Neural cell (in vitro differentiated cells): ENCODE results near the gene FMN2. TPM values are rescaled to one million over a fixed set of nuclear protein-coding genes. Genes with fewer than 3 reads are reported as not detected.

Experiments
- H2AFZ ChIP-seq: fragments of 200-600, 300-800 bp; sonication (generic), shearing (Covaris generic); 2 replicates; pipeline ENCODE4 v1.6.0; 2014; ENCODE audit warnings: low read depth, mild to moderate bottlenecking, antibody characterized with exemption, low read length, moderate library complexity
- H3F3A ChIP-seq: fragments of 200-600 bp; shearing (Covaris generic); 2 replicates; pipeline ENCODE4 v1.6.1; 2016; ENCODE audit warnings: mild to moderate bottlenecking, moderate library complexity, mixed read lengths, antibody characterized with exemption, low read length; ENCODE audit not compliant: insufficient read depth, poor library complexity, severe bottlenecking
- H3K27ac ChIP-seq: fragments of 200-600, 300-800 bp; sonication (generic), shearing (Covaris generic); 2 replicates; pipeline ENCODE4 v1.5.1; 2014; ENCODE audit warnings: mild to moderate bottlenecking, low read length, moderate library complexity
- H3K27me3 ChIP-seq: fragments of 300-800, 200-600 bp; sonication (generic), shearing (Covaris generic); 2 replicates; pipeline ENCODE4 v1.6.0; 2014; ENCODE audit warnings: mild to moderate bottlenecking, low read depth, low read length, moderate library complexity; ENCODE audit not compliant: insufficient read depth
- H3K36me3 ChIP-seq: fragments of 300-800, 200-600 bp; sonication (generic), shearing (Covaris generic); 2 replicates; pipeline ENCODE4 v1.5.1; 2014; ENCODE audit warnings: mild to moderate bottlenecking, antibody characterized with exemption, low read length, moderate library complexity; ENCODE audit not compliant: insufficient read depth
- H3K4me2 ChIP-seq: fragments of 300-800, 200-600 bp; sonication (generic), shearing (Covaris generic); 2 replicates; pipeline ENCODE4 v1.6.0; 2014; ENCODE audit warnings: mild to moderate bottlenecking, low read length
- H3K4me3 ChIP-seq: fragments of 300-800, 200-600 bp; sonication (generic), shearing (Covaris generic); 2 replicates; pipeline ENCODE4 v1.5.1; 2014; ENCODE audit warnings: mild to moderate bottlenecking, low read length, moderate library complexity
- H3K79me2 ChIP-seq: fragments of 200-600 bp; shearing (Covaris generic); replicated peaks from 2 replicates; pipeline ENCODE4 v1.6.0; 2014; ENCODE audit warnings: mild to moderate bottlenecking, low read length, moderate library complexity; ENCODE audit not compliant: insufficient read depth
- H3K9ac ChIP-seq: fragments of 300-800, 200-600 bp; sonication (generic), shearing (Covaris generic); 2 replicates; pipeline ENCODE4 v1.6.1; 2016; ENCODE audit warnings: mild to moderate bottlenecking, low read length, mixed read lengths
- H3K9me2 ChIP-seq: fragments of 200-600 bp; shearing (Covaris generic); 2 replicates; pipeline ENCODE4 v1.6.1; 2016; ENCODE audit warnings: mild to moderate bottlenecking, low read length, mixed read lengths; ENCODE audit not compliant: insufficient read depth
- H3K9me3 ChIP-seq: fragments of 200-600, 300-800 bp; sonication (generic), shearing (Covaris generic); 2 replicates; pipeline ENCODE4 v1.6.1; 2016; ENCODE audit warnings: mild to moderate bottlenecking, mixed run types, low read length, moderate library complexity, mixed read lengths
- H4K20me1 ChIP-seq: fragments of 200-600 bp; shearing (Covaris generic); 2 replicates; pipeline ENCODE4 v1.6.1; 2016; ENCODE audit warnings: mild to moderate bottlenecking, mixed run types; ENCODE audit not compliant: insufficient read depth
- CTCF ChIP-seq: fragments of 450-650 bp; IDR thresholded peaks from 2 replicates; pipeline ENCODE4 v1.5.1; 2014; ENCODE audit warnings: antibody characterized with exemption, mild to moderate bottlenecking, moderate library complexity; ENCODE audit not compliant: poor library complexity, severe bottlenecking
- EP300 ChIP-seq: fragments of 450-650 bp; conservative IDR thresholded peaks from 2 replicates; pipeline ENCODE4 v1.6.1; 2014; ENCODE audit warnings: antibody characterized with exemption, mild to moderate bottlenecking, moderate library complexity; ENCODE audit not compliant: poor library complexity, severe bottlenecking
- EZH2 ChIP-seq: fragments of 200-600, 300-800 bp; shearing (Covaris generic), sonication (generic); IDR thresholded peaks from 2 replicates; pipeline ENCODE4 v1.6.1; 2014; ENCODE audit warnings: antibody characterized with exemption, low read length, borderline replicate concordance, mild to moderate bottlenecking; ENCODE audit not compliant: insufficient read depth, poor library complexity, severe bottlenecking
- MXI1 ChIP-seq: fragments of 450-650 bp; conservative IDR thresholded peaks from 2 replicates; pipeline ENCODE4 v1.6.1; 2014; ENCODE audit warnings: antibody characterized with exemption, mild to moderate bottlenecking; ENCODE audit not compliant: poor library complexity, severe bottlenecking
- POLR2AphosphoS5 ChIP-seq: IDR thresholded peaks from 2 replicates; pipeline ENCODE4 v1.6.1; 2012
- RAD21 ChIP-seq: fragments of 450-650 bp; conservative IDR thresholded peaks from 2 replicates; pipeline ENCODE4 v1.6.1; 2014; ENCODE audit warnings: antibody characterized with exemption, mild to moderate bottlenecking, moderate library complexity
- SMC3 ChIP-seq: fragments of 450-650 bp; conservative IDR thresholded peaks from 2 replicates; pipeline ENCODE4 v1.6.1; 2014; ENCODE audit warnings: antibody characterized with exemption, mild to moderate bottlenecking, moderate library complexity; ENCODE audit not compliant: poor library complexity
- TAF1 ChIP-seq: IDR thresholded peaks from 2 replicates; pipeline ENCODE4 v1.6.1; 2012; ENCODE audit warnings: low read depth
- polyA plus RNA-seq: library from polyadenylated mRNA; depleted of rRNA; stranded (reverse); fragments of >200 nt; gene quantifications from 2 replicates; pipeline ENCODE4 v1.2.3, GENCODE V29; 2014
- TF ChIP-seq, protein P1 (sequence below): IDR thresholded peaks from 2 replicates; pipeline ENCODE4 v1.6.1; 2012; ENCODE audit warnings: borderline replicate concordance

The FMN2 gene
- polyA plus RNA-seq, 1 donor from 2014 or later: 23.9 TPM

DNA sequence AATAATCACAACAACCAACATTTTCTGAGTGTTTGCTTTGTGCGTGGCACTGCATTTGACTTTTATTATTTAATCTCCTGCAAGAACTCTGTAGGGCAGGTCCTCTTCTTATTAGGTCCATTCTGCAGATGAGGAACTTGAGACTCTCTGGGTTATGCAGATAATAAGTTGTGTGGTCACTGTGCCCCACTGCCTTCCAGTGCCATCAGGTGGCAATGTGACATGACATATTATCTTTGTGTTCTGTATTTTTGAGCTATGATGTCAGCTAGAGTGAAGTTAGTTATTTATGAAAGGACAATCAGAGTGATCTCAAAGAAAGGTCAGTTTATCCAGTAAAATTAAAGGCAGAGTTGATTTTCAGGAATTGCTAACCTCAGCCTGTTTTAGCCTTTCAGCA, 196.0 kb downstream of the FMN2 start:
- Histone ChIP-seq H3K4me3 (no peak overlapping the region), H3K9me2 (no peaks in the 10 kb centered on the region), H3K27ac (no peak overlapping the region), H3K9me3 (no peaks in the 10 kb centered on the region), H3F3A (no peaks in the 10 kb centered on the region), H3K9ac (no peak overlapping the region), H3K79me2 (no peaks in the 10 kb centered on the region), H3K4me2 (no peak overlapping the region), H4K20me1 (no peaks in the 10 kb centered on the region), H2AFZ (no peak overlapping the region), H3K27me3 (no peaks in the 10 kb centered on the region), H3K36me3 (no peaks in the 10 kb centered on the region)
- no peak for TF ChIP-seq MXI1
- TF ChIP-seq POLR2AphosphoS5: no peak
- no peak for TF ChIP-seq EP300

GRCh38 chr1:240293706-240294105, 202.0 kb downstream of the FMN2 start:
- no peaks in the 10 kb centered on the region for H3K36me3 ChIP-seq
- no peaks in the 10 kb centered on the region for H3K27me3 ChIP-seq
- no peak overlapping the region for H3K4me2 ChIP-seq
- no peaks in the 10 kb centered on the region for H4K20me1 ChIP-seq
- TF ChIP-seq CTCF (no peak), EP300 (no peak), EZH2 (no peak), RAD21 (no peak), POLR2AphosphoS5 (no peak), TAF1 (no peak), SMC3 (no peak), MXI1 (no peak)
- TF ChIP-seq, protein P1, sequence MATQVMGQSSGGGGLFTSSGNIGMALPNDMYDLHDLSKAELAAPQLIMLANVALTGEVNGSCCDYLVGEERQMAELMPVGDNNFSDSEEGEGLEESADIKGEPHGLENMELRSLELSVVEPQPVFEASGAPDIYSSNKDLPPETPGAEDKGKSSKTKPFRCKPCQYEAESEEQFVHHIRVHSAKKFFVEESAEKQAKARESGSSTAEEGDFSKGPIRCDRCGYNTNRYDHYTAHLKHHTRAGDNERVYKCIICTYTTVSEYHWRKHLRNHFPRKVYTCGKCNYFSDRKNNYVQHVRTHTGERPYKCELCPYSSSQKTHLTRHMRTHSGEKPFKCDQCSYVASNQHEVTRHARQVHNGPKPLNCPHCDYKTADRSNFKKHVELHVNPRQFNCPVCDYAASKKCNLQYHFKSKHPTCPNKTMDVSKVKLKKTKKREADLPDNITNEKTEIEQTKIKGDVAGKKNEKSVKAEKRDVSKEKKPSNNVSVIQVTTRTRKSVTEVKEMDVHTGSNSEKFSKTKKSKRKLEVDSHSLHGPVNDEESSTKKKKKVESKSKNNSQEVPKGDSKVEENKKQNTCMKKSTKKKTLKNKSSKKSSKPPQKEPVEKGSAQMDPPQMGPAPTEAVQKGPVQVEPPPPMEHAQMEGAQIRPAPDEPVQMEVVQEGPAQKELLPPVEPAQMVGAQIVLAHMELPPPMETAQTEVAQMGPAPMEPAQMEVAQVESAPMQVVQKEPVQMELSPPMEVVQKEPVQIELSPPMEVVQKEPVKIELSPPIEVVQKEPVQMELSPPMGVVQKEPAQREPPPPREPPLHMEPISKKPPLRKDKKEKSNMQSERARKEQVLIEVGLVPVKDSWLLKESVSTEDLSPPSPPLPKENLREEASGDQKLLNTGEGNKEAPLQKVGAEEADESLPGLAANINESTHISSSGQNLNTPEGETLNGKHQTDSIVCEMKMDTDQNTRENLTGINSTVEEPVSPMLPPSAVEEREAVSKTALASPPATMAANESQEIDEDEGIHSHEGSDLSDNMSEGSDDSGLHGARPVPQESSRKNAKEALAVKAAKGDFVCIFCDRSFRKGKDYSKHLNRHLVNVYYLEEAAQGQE: no peak
- no peak overlapping the region for H3K27ac ChIP-seq
- H2AFZ ChIP-seq: no peak overlapping the region
- no peaks in the 10 kb centered on the region for H3F3A ChIP-seq
- H3K4me3 ChIP-seq: no peak overlapping the region
- H3K9me3 ChIP-seq: no peaks in the 10 kb centered on the region
- H3K79me2 ChIP-seq: no peaks in the 10 kb centered on the region
- H3K9ac ChIP-seq: no peak overlapping the region
- H3K9me2 ChIP-seq: no peaks in the 10 kb centered on the region

GRCh38 chr1:240294566-240294965, 202.9 kb downstream of the FMN2 start:
- Histone ChIP-seq H2AFZ (no peak overlapping the region), H3F3A (no peaks in the 10 kb centered on the region), H3K9me3 (no peaks in the 10 kb centered on the region), H3K79me2 (no peaks in the 10 kb centered on the region), H4K20me1 (no peaks in the 10 kb centered on the region), H3K9ac (no peak overlapping the region), H3K9me2 (no peaks in the 10 kb centered on the region), H3K36me3 (peaks cover 3% of the 10 kb centered on the region), H3K4me2 (no peak overlapping the region), H3K4me3 (no peak overlapping the region), H3K27me3 (no peaks in the 10 kb centered on the region), H3K27ac (no peak overlapping the region)
- TF ChIP-seq MXI1: no peak
- TF ChIP-seq EP300: no peak
- TF ChIP-seq, protein P1: no peak
- TF ChIP-seq CTCF: no peak
- no peak for TF ChIP-seq TAF1
- TF ChIP-seq EZH2: no peak
- no peak for TF ChIP-seq RAD21
- no peak for TF ChIP-seq POLR2AphosphoS5
- no peak for TF ChIP-seq SMC3
